HepG2 (cell line): ENCODE measurements around the gene DHX8. TPM values are rescaled to one million over a fixed set of nuclear protein-coding genes. Genes with fewer than 3 reads are reported as not detected.

ENCODE experiments used
- CEBPG ChIP-seq: IDR thresholded peaks from 2 replicates; pipeline ENCODE4 v1.6.1; 2016
- GABPB1 ChIP-seq: IDR thresholded peaks from 2 replicates; pipeline ENCODE4 v1.6.1; 2016; ENCODE audit warnings: mild to moderate bottlenecking, missing genetic modification reagents, moderate library complexity, missing compliant biosample characterization
- GTF2F1 ChIP-seq: fragments of 150-350 bp; IDR thresholded peaks from 2 replicates; pipeline ENCODE4 v1.6.1; 2014; ENCODE audit warnings: low read length
- HDAC1 ChIP-seq: sonication (generic); formaldehyde crosslinking; IDR thresholded peaks from 2 replicates; pipeline ENCODE4 v1.5.1; 2020; ENCODE audit warnings: mild to moderate bottlenecking, missing genetic modification reagents
- HMGXB3 ChIP-seq: sonication (generic); formaldehyde crosslinking; IDR thresholded peaks from 2 replicates; pipeline ENCODE4 v1.4.0; 2020; ENCODE audit warnings: missing genetic modification reagents, borderline replicate concordance
- HOMEZ ChIP-seq: IDR thresholded peaks from 2 replicates; pipeline ENCODE4 v1.6.1; 2016; ENCODE audit warnings: low read depth
- NR3C1 ChIP-seq: sonication (generic); formaldehyde crosslinking; IDR thresholded peaks from 2 replicates; pipeline ENCODE4 v1.4.0; 2020; ENCODE audit warnings: missing genetic modification reagents
- PHF5A ChIP-seq: IDR thresholded peaks from one replicate; pipeline ENCODE4 v1.6.1; 2018; ENCODE audit warnings: low read depth, missing genetic modification reagents; ENCODE audit not compliant: unreplicated experiment
- RNF219 ChIP-seq: sonication (generic); formaldehyde crosslinking; IDR thresholded peaks from 2 replicates; pipeline ENCODE4 v1.5.0; 2020; ENCODE audit warnings: mild to moderate bottlenecking, missing genetic modification reagents
- RXRB ChIP-seq: IDR thresholded peaks from 2 replicates; pipeline ENCODE4 v1.6.1; 2016; ENCODE audit warnings: borderline replicate concordance, missing genetic modification reagents, missing compliant biosample characterization
- TCF12 ChIP-seq, 2 experiments: fragments of 450-650 bp in 1 of 2; sonication (generic) in 1 of 2; formaldehyde crosslinking in 1 of 2; IDR thresholded peaks; 2 replicates each; pipeline versions ENCODE4 v1.6.1 to v1.8.0; 2017 to 2022; ENCODE audit warnings: antibody characterized with exemption in 1 of 2, mild to moderate bottlenecking in 1 of 2, missing genetic modification reagents in 1 of 2, moderate library complexity in 1 of 2
- ZBTB38 ChIP-seq: sonication (generic); formaldehyde crosslinking; IDR thresholded peaks from 2 replicates; pipeline ENCODE4 v1.5.1; 2020; ENCODE audit warnings: mild to moderate bottlenecking, missing genetic modification reagents
- ZFP82 ChIP-seq: sonication (generic); formaldehyde crosslinking; IDR thresholded peaks from 2 replicates; pipeline ENCODE4 v1.5.1; 2020; ENCODE audit warnings: mild to moderate bottlenecking, missing genetic modification reagents, borderline replicate concordance
- ZNF253 ChIP-seq: sonication (generic); formaldehyde crosslinking; IDR thresholded peaks from 2 replicates; pipeline ENCODE4 v1.8.0; 2022; ENCODE audit warnings: mild to moderate bottlenecking, missing genetic modification reagents, borderline replicate concordance
- ZNF367 ChIP-seq: sonication (generic); formaldehyde crosslinking; IDR thresholded peaks from 2 replicates; pipeline ENCODE4 v1.4.0; 2020; ENCODE audit warnings: missing genetic modification reagents, borderline replicate concordance
- ZNF512B ChIP-seq: sonication (generic); formaldehyde crosslinking; IDR thresholded peaks from 2 replicates; pipeline ENCODE4 v1.5.1; 2020; ENCODE audit warnings: missing genetic modification reagents, mild to moderate bottlenecking, borderline replicate concordance
- ZNF562 ChIP-seq: sonication (generic); formaldehyde crosslinking; IDR thresholded peaks from 2 replicates; pipeline ENCODE4 v1.8.0; 2022; ENCODE audit warnings: missing genetic modification reagents, borderline replicate concordance
- ZNF776 ChIP-seq: sonication (generic); formaldehyde crosslinking; IDR thresholded peaks from 2 replicates; pipeline ENCODE4 v1.4.0; 2020; ENCODE audit warnings: mild to moderate bottlenecking, missing genetic modification reagents
- polyA plus RNA-seq, 8 experiments: library from polyadenylated mRNA; depleted of rRNA in 3 of 8; stranded (reverse) in 7 of 8; unstranded in 1 of 8; fragments of >200 nt; fragmentation: Illumina TruSeq in 4 of 8; extraction: Trizol in 4 of 8; gene quantifications; 2 replicates each; pipeline versions ENCODE4 v1.2.1 to v1.2.3, GENCODE V29; 2011 to 2016; ENCODE audit warnings: low read depth in 4 of 8, missing spikeins in 1 of 8, mixed read lengths in 1 of 8; ENCODE audit not compliant: insufficient read depth in 1 of 8
- total RNA-seq, 5 experiments: library from RNA; depleted of rRNA; stranded (reverse); fragments of >200 nt; fragmentation: Illumina TruSeq; extraction: Trizol; gene quantifications; 2 replicates each; pipeline ENCODE4 v1.2.3, GENCODE V29; 2016; ENCODE audit warnings: low read depth in 1 of 5

Gene DHX8
- total and polyA plus RNA-seq, 2 of the 13 experiments (the other 11 are each of a cell fraction or from before 2014, with no cell fraction given), result 24.8 to 48.9 TPM

- no peak for TF ChIP-seq ZNF253 (CRISPR knock-in tag)
- peak; percentile 70; the same call in 1 of the 2 replicates for TF ChIP-seq HOMEZ (CRISPR knock-in tag)
- TF ChIP-seq CEBPG (CRISPR knock-in tag), result peak; percentile 99
- no peak for TF ChIP-seq ZNF512B (CRISPR knock-in tag)
- 0 out of 2 replicates have a peak, but pooled peaks have one; percentile 19 for TF ChIP-seq RNF219 (CRISPR knock-in tag)
- no peak for TF ChIP-seq GTF2F1
- TF ChIP-seq ZNF562 (CRISPR knock-in tag), result no peak
- TF ChIP-seq TCF12 (IDR thresholded peaks at IDR 0.05), result no peak
- no peak for TF ChIP-seq TCF12 (CRISPR knock-in tag; IDR thresholded peaks at IDR 0.05)
- peak; percentile 96 for TF ChIP-seq RXRB
- TF ChIP-seq ZNF367 (CRISPR knock-in tag), result peak; percentile 62; the same call in 1 of the 2 replicates
- no peak for TF ChIP-seq ZNF776 (CRISPR knock-in tag)
- peak; percentile 59 for TF ChIP-seq GABPB1 (CRISPR knock-in tag)
- no peak for TF ChIP-seq HMGXB3 (CRISPR knock-in tag)
- peak; percentile 40; the same call in 1 of the 2 replicates for TF ChIP-seq ZFP82 (CRISPR knock-in tag)
- TF ChIP-seq NR3C1 (CRISPR knock-in tag), result no peak
- peak; percentile 57 for TF ChIP-seq ZBTB38
- TF ChIP-seq PHF5A, result no peak
- TF ChIP-seq HDAC1 (CRISPR knock-in tag), result peak; percentile 95
These were observed 34.1 kb upstream of the DHX8 start (continued) for GRCh38 chr17:43449470-43450248.
